SK-N-SH (cell line): ENCODE data around the gene NRBF2.

Source experiments
- CTCF ChIP-seq: fragments of 200-600 bp; sonication (generic); IDR thresholded peaks from 2 replicates; pipeline ENCODE4 v1.6.1; 2017; ENCODE audit warnings: antibody characterized with exemption, mild to moderate bottlenecking, moderate library complexity
- EZH2phosphoT487 ChIP-seq: fragments of 200-600 bp; sonication (generic); IDR thresholded peaks from 2 replicates; pipeline ENCODE4 v1.6.1; 2017; ENCODE audit warnings: low read depth, mixed run types, mild to moderate bottlenecking, antibody characterized with exemption, moderate library complexity, borderline replicate concordance
- JUND ChIP-seq: IDR thresholded peaks from 2 replicates; pipeline ENCODE4 v1.4.0; 2012
- NRF1 ChIP-seq: IDR thresholded peaks from 2 replicates; pipeline ENCODE4 v1.6.1; 2012; ENCODE audit warnings: low read depth, mild to moderate bottlenecking, low read length
- RCOR1 ChIP-seq: fragments of 150-350 bp; IDR thresholded peaks from 2 replicates; pipeline ENCODE4 v1.6.1; 2017; ENCODE audit warnings: antibody characterized with exemption, low read length
- SMC3 ChIP-seq: IDR thresholded peaks from 2 replicates; pipeline ENCODE4 v1.6.1; 2012; ENCODE audit warnings: low read depth, low read length, improper control_type of control experiment
- USF1 ChIP-seq: IDR thresholded peaks from 2 replicates; pipeline ENCODE4 v1.4.0; 2012; ENCODE audit warnings: low read depth, borderline replicate concordance
- TF ChIP-seq, protein P1 (sequence below): IDR thresholded peaks from 2 replicates; pipeline ENCODE4 v1.4.0; 2012; ENCODE audit warnings: low read depth
- TF ChIP-seq, protein P2 (sequence below): IDR thresholded peaks from 2 replicates; pipeline ENCODE4 v1.6.1; 2012; ENCODE audit warnings: mild to moderate bottlenecking, low read depth, low read length, moderate library complexity

DNA sequence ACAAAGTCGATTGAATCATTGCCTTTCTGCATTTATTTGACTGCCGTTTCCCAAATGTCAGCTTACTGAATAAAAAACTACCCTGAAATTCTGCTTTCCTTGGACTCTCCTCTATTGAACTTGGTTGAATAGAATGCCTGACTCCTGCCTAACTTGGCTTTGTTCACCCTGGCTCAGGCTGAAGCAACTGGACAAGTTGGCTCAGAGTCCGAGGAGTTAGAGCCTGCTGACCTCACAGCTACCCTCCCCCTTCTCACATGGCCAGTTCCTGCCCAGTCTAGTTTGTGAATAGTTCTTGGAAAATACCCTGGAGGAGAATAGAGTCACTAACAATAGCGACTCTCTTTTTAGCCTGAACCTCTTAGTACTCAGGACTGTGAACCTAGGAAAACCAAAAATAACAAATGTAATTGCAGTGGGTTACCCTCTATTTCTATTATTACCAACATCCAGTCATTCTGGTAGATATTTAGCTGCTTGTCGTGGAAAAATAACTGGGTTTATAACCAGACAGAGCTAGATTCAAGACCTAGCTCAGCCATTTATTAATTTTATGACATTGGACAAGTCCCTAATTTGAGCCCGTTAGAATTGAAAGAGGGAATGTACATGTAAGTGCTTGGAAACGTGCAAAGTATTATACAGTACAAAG lies 17.3 kb upstream of the NRBF2 start:
- TF ChIP-seq RCOR1 (no peak), USF1 (no peak), EZH2phosphoT487 (no peak), NRF1 (no peak), JUND (no peak), CTCF (no peak), SMC3 (no peak)
- TF ChIP-seq, protein P1, sequence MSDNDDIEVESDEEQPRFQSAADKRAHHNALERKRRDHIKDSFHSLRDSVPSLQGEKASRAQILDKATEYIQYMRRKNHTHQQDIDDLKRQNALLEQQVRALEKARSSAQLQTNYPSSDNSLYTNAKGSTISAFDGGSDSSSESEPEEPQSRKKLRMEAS = no peak
- TF ChIP-seq, protein P2, sequence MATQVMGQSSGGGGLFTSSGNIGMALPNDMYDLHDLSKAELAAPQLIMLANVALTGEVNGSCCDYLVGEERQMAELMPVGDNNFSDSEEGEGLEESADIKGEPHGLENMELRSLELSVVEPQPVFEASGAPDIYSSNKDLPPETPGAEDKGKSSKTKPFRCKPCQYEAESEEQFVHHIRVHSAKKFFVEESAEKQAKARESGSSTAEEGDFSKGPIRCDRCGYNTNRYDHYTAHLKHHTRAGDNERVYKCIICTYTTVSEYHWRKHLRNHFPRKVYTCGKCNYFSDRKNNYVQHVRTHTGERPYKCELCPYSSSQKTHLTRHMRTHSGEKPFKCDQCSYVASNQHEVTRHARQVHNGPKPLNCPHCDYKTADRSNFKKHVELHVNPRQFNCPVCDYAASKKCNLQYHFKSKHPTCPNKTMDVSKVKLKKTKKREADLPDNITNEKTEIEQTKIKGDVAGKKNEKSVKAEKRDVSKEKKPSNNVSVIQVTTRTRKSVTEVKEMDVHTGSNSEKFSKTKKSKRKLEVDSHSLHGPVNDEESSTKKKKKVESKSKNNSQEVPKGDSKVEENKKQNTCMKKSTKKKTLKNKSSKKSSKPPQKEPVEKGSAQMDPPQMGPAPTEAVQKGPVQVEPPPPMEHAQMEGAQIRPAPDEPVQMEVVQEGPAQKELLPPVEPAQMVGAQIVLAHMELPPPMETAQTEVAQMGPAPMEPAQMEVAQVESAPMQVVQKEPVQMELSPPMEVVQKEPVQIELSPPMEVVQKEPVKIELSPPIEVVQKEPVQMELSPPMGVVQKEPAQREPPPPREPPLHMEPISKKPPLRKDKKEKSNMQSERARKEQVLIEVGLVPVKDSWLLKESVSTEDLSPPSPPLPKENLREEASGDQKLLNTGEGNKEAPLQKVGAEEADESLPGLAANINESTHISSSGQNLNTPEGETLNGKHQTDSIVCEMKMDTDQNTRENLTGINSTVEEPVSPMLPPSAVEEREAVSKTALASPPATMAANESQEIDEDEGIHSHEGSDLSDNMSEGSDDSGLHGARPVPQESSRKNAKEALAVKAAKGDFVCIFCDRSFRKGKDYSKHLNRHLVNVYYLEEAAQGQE = no peak
